Measurements from ENCODE around the gene HK3. TPM values are rescaled to one million over a fixed set of nuclear protein-coding genes. Genes with fewer than 3 reads are reported as not detected.

HK3 gene
- total RNA-seq, 1 experiment from 2014 or later = not detected

GRCh38 chr5:176844706-176845391 lies 54.3 kb downstream of the HK3 start:
- in situ Hi-C loops (cut with HindIII; ENCODE audit: low pct_unique_long_range_greater_than_20kb, low sequenced_read_pairs) = no loop called here
- peak; percentile 92 for DNase-seq (ENCODE audit: low read depth)

GRCh38 chr5:176844281-176844680 lies 54.9 kb downstream of the HK3 start:
- in situ Hi-C loops (cut with HindIII; ENCODE audit: low pct_unique_long_range_greater_than_20kb, low sequenced_read_pairs) = no loop called here

GRCh38 chr5:176843673-176844072 lies 55.5 kb downstream of the HK3 start:
- DNase-seq (ENCODE audit: low read depth) = no peak
- in situ Hi-C loops (cut with HindIII; ENCODE audit: low pct_unique_long_range_greater_than_20kb, low sequenced_read_pairs) = no loop called here

More at GRCh38 chr5:176844281-176844680, 54.9 kb downstream of the HK3 start:
- no peak for DNase-seq (ENCODE audit: low read depth)

GRCh38 chr5:176837707-176838115 lies 61.4 kb downstream of the HK3 start:
- peak; percentile 75 for DNase-seq (ENCODE audit: low read depth)
- in situ Hi-C loops (cut with HindIII; ENCODE audit: low pct_unique_long_range_greater_than_20kb, low sequenced_read_pairs) = no loop called here

- no peak for DNase-seq (ENCODE audit: low read depth)
- in situ Hi-C loops (cut with HindIII; ENCODE audit: low pct_unique_long_range_greater_than_20kb, low sequenced_read_pairs) = no loop called here
Measured at GRCh38 chr5:176836811-176837706, 62.1 kb downstream of the HK3 start.

GRCh38 chr5:176835918-176836317 lies 63.2 kb downstream of the HK3 start:
- in situ Hi-C loops (cut with HindIII; ENCODE audit: low pct_unique_long_range_greater_than_20kb, low sequenced_read_pairs) = no loop called here
- DNase-seq (ENCODE audit: low read depth) = no peak

GRCh38 chr5:176833286-176833685 lies 65.9 kb downstream of the HK3 start:
- no peak for DNase-seq (ENCODE audit: low read depth)
- in situ Hi-C loops (cut with HindIII; ENCODE audit: low pct_unique_long_range_greater_than_20kb, low sequenced_read_pairs) = no loop called here

- no peak for DNase-seq (ENCODE audit: low read depth)
- in situ Hi-C loops (cut with HindIII; ENCODE audit: low pct_unique_long_range_greater_than_20kb, low sequenced_read_pairs) = no loop called here
Measured at GRCh38 chr5:176832162-176832561, 67.0 kb downstream of the HK3 start.

GRCh38 chr5:176831425-176831824 lies 67.7 kb downstream of the HK3 start:
- no peak for DNase-seq (ENCODE audit: low read depth)
- in situ Hi-C loops (cut with HindIII; ENCODE audit: low pct_unique_long_range_greater_than_20kb, low sequenced_read_pairs) = no loop called here

GRCh38 chr5:176830995-176831423 lies 68.1 kb downstream of the HK3 start:
- in situ Hi-C loops (cut with HindIII; ENCODE audit: low pct_unique_long_range_greater_than_20kb, low sequenced_read_pairs) = no loop called here
- DNase-seq (ENCODE audit: low read depth) = no peak

Other genes with a start within 250 kb of the HK3 start
- gene UNC5A, start 88.8 kb downstream of the HK3 start, total RNA-seq (2014; rRNA removed; shearing (Covaris generic); ENCODE audit: low replicate concordance) = 4.1 and 6.8 TPM in 2 replicates
- 41.8 and 72.2 TPM in 2 replicates for gene UIMC1, start 107.4 kb upstream of the HK3 start, total RNA-seq (2014; rRNA removed; shearing (Covaris generic); ENCODE audit: low replicate concordance)
- gene ZNF346, start 123.3 kb upstream of the HK3 start, total RNA-seq (2014; rRNA removed; shearing (Covaris generic); ENCODE audit: low replicate concordance) = 23.8 and 26.0 TPM in 2 replicates
- 110 and 132 TPM in 2 replicates for gene FGFR4, start 187.6 kb upstream of the HK3 start, total RNA-seq (2014; rRNA removed; shearing (Covaris generic); ENCODE audit: low replicate concordance)
- 15.4 and 18.5 TPM in 2 replicates for gene NSD1, start 234.4 kb upstream of the HK3 start, total RNA-seq (2014; rRNA removed; shearing (Covaris generic); ENCODE audit: low replicate concordance)